GM19438 (cell line): Measurements from ENCODE around the gene SHANK2.

Experiments used
- ATAC-seq: cut with Tn5 transposase; IDR thresholded peaks from one replicate; pipeline ENCODE4 v1.9.1; 2021; ENCODE audit warnings: low read depth; ENCODE audit not compliant: unreplicated experiment

Gene SHANK2

DNA sequence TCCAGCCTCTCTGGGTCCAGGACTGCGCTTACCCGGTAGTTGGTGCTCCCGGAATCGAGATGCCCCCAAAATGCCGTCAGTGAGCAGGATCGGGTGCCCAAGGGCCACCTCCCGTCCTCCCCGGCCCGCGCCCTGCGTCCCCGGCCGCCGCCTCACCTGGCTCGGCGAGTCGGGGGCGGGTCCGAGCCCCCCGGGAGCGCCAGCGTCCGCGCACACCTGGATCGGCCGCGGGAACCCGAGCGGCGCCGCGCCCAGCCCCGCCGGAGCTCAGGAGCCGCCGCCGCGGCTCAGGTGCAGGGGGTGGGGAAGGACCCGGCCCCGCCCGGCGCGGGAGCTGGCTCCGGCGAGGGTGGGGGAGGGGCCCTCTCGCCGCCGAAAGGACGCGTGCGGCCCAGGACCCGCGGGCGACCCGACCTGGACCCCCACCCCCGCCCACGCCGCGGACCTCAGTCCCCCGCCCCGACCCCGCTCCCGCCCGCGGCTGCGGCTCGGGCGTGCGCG lies at the start of gene SHANK2:
TSS of gene SHANK2 (minus strand) at position 309 of the 501 bp plus-strand sequence. CDS start 105,251 bp downstream, outside the sequence.
- no peak for ATAC-seq

DNA sequence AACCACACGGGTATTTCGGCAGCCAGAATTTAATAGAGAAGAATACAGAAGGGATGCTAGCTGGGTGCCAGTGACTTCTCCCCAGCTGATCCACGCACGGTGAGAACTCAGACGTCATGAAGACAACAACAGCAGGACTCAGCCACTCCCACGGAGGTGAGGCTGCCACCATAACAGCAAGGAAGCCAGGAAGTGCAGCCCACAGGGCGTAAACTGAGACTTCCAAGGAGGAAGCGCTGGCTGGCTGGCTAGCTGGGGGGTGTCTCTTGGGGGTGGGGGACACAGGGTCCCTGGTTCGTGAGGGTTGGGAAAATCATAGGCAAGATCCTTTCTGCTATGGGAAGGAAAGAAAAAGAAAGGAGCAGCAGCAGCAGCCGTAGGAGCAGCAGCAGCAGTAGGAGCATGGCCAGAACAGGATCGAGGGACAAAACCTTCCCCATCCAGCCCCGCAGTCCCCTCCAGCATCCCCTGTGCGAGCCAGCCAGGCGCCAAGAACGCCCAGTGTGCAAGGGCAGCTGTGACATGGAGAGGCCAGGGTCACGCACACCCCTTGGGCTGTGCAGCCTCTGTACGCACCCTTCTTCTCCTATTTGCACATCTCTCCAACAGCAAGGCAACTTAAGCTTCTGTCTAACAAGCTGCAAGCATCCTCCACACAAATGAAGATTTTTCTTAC lies 49.6 kb upstream of the SHANK2 start:
- no peak for ATAC-seq

DNA sequence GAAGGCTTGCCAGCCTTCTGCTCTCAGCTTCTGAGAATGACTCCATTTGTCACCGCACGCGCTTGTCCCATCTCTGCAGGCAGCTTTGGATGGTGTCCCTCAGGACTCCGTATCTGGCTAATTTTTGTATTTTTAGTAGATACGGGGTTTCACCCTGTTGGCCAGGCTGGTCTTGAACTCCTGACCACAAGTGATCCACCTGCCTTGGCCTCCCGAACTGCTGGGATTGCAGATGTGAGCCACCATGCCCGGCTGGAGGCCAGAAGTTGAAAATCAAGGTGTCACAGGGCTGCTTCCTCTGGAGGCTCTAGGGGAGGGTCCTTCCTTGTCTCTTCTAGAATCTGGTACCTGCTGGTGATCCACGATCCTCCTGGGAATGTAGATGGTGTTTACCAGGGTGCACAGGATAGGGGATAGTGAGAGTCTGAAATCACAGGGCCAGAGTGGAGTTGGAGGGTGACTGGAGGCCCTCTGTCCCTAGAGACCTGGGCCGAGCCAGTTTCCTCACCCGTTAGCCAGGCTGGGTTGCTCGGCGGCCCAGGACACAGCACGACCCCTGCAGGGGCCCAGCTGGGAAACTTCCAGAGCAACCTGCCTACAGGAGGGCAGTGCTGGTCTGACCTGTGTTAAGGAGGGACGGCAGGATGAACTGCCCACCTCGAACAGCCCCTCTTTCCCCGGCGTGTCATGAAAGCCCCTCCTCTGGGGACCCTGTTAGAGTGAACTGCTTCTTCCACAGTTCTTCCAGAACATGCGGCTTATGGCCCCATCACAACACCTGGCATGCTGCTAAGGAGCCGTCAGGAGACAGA lies 48.9 kb upstream of the SHANK2 start:
- no peak for ATAC-seq

GRCh38 chr11:71300187-71300586 lies 47.8 kb upstream of the SHANK2 start:
- no peak for ATAC-seq

GRCh38 chr11:71298761-71299181 lies 46.4 kb upstream of the SHANK2 start:
- ATAC-seq: no peak

- ATAC-seq: no peak
Observed at GRCh38 chr11:71298016-71298550, 45.7 kb upstream of the SHANK2 start.

- ATAC-seq: no peak
Observed at GRCh38 chr11:71294846-71295600, 42.6 kb upstream of the SHANK2 start.

GRCh38 chr11:71293961-71294782 lies 41.8 kb upstream of the SHANK2 start:
- no peak for ATAC-seq

DNA sequence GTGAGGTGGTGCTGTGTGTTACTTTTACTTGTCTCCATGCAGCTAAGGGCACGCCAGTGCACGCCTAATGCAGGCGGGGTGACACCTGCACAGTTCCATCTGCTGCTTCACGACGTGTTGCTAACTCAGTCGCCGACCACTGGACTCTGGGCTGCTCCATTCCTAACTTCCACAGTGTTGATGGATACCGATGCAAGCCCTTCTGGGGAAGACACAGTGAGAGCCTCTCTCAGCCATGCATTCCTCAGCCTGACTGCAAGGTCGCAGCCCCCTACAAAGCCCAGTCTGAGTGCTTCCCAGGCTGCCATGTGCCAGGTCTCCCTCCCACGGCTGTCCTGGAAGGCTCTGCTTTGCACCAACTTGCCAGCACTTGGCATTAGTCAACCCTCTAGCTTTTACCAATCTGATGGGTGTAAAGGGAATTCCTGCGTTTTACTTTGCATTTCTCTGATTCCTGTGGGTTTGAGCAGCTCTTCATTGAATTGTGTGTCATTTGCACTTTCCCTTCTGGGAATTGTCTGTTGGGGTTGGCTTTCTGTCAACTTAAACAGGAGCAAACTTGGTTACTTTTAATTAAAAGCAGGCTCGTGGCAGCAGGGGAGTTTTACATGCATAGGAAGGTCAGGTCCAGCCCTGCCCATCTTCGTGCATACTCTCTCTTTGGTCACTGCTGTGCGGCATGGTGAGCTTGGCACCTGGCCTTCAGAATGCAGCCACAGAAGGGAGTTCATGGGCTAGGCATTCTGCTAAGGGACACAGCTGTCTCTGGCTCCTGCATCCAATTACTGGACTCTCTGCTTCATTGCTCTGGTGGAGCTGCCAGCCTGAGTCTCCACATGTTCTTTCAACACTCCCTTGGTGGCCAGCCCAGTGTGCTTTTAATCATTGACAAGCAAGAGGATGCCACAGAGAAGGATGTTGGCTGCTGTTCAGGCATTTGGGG lies 34.6 kb upstream of the SHANK2 start:
- ATAC-seq: no peak

- ATAC-seq: no peak
Observed at GRCh38 chr11:71285111-71285510, 32.7 kb upstream of the SHANK2 start.

- no peak for ATAC-seq
Observed at GRCh38 chr11:71284525-71285092, 32.2 kb upstream of the SHANK2 start.

DNA sequence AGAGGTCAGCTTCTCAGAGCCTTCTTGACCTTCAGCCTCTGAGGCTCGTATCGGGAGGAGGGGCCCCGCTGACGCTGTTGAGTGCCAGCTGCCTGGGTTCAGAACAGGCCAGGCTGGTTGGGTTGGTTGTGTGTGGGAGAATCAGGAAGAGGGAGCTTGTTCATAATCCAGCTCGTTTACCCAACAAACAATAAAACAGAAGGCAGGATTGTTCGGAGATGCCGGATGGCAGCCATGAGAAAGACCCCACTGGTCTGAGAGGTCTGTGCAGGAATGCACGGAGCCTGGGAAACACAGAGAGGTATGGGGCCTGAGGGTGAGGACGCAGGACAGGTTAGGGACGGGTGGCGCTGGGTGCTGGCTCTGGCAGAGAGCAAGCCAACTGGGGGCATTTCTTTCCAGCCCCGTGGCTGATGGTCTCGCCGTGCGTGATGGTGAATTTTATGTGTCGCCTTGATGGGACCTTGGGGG lies 31.6 kb upstream of the SHANK2 start:
- ATAC-seq: no peak

- ATAC-seq: no peak
Observed at GRCh38 chr11:71282581-71283351, 30.4 kb upstream of the SHANK2 start.

DNA sequence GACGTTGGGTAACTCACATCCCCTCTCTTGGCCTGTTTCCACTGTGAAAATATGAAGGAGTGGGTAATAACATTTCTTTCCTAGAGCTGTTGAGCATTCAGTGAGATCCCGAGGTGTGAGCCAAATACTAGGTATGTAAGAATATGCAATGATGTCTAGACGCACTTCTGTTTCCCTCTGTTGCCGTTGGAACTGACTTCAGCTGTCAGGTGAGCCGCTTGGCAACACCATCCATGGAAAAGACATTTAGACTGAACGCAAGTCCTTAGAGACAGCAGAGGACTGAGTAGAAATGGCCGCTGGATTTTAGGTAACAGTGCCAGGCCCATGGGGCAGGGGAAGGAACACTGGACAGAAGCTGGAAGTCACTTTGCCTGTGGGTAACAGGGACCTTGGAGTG lies 29.5 kb upstream of the SHANK2 start:
- no peak for ATAC-seq

GRCh38 chr11:71281204-71281603 lies 28.8 kb upstream of the SHANK2 start:
- no peak for ATAC-seq

- no peak for ATAC-seq
Observed at GRCh38 chr11:71279916-71280645, 27.7 kb upstream of the SHANK2 start.

- no peak for ATAC-seq
Observed at GRCh38 chr11:71272161-71272560, 19.8 kb upstream of the SHANK2 start.
